GM21717 (cell line): ENCODE measurements around the gene ZDHHC21.
"Not testable (repeated sequence)": the region's sequence is repeated elsewhere in the genome, so short reads cannot be mapped to it uniquely, and the experiment has no call there.

Experiments
- ATAC-seq: cut with Tn5 transposase; IDR thresholded peaks from one replicate; pipeline ENCODE4 v1.9.1; 2021; ENCODE audit warnings: mild to moderate bottlenecking, moderate library complexity; ENCODE audit not compliant: unreplicated experiment

The ZDHHC21 gene

DNA sequence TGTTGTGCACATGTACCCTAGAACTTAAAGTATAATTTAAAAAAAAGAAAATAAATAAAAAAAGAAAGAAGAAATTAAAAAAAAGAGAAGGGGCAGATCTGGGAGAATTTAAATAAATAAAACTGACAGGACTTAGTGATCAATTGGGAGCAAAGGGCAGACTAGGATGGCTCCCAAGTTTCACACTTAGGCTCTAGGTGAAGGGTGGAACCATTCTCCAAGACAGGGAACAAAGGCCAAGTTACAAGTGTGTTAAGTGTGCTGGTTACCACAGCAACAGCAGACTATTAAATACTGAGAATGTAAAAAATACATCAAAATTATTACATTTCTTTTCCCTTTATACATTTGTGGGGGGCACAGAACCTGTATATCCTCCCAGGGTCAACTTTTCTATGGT, 7.1 kb downstream of the ZDHHC21 start:
- no peak for ATAC-seq

DNA sequence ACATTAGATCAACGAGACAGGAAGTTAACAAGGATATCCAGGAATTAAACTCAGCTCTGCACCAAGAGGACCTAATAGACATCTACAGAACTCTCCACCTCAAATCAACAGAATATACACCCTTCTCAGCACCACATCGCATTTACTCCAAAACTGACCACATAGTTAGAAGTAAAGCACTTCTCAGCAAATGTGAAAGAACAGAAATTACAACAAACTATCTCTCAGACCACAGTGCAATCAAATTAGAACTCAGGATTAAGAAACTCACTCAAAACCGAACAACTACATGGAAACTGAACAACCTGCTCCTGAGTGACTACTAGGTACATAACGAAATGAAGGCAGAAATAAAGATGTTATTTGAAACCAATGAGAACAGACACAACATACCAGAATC, 10.6 kb downstream of the ZDHHC21 start:
- ATAC-seq = not testable (repeated sequence)

DNA sequence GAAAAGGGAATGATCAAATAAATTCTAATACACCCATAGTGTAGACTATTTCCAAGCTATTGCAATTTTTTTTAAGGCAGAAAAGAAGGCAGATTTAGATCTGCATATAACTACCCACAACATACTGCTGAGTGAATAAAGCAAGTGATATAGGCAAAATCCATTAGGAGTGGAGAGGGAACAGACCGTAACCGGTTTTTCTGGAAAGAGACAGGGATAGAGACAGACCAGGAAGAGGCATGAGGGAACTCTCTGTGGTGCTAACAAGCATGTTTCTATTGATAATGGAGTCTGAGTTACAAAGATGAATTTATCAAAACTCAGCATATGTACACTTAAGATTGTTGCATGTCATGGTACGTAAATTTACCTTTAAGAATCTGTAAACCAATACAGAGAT, 14.5 kb downstream of the ZDHHC21 start:
- no peak for ATAC-seq

DNA sequence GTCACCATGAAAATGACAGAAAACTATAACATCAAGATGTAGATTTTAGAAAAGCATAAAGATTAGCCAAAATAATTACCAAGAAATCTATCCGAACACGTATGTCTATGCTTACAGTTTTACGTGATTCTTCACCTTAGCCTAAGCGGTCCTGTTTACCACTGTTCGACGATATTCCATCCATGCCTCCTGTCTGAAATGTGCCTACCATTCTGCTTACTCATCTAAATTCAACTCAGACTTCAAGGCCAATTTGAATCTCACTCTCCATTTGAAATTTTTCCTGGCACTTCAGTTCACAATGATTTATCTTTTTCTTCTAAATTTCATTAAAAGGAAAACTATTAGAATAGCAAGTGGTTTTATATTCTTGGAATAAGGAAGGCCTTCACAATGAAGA, 15.4 kb downstream of the ZDHHC21 start:
- ATAC-seq = no peak

DNA sequence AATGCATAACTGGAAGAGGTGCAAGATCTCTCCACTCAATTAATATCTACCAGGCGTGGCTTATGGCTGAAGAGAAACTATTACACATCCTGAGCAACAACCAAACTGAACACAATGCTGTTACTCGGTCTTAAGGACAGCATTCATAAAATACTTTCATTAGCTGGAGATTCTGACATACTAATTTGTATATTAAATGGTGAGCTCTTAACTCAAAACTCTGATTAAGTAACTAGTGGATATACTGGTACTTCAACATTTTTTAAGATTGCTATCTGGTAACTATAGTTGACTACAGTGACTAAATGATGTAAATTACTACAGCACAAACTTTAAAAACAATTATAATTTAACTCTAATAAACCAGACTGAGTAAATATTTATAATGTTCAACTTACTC, 15.8 kb downstream of the ZDHHC21 start:
- ATAC-seq = no peak

DNA sequence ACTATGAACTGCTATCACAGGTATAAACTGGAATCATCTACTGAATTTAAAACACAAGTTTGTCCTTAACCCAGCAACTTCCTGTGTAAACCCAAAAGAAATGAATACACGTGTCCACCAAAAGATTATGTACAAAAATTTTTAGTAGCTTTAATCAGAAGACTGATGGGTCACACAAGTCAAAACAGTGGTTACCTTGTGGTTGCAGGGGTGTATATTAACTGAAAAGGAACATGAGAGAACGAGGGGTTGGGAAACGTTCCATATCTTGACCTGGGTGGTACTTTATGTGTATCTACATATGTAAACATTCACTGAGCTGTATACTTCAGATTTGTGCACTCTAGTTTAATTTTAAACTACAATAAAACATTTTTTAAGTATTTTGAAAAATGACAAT, 18.6 kb downstream of the ZDHHC21 start:
- no peak for ATAC-seq

DNA sequence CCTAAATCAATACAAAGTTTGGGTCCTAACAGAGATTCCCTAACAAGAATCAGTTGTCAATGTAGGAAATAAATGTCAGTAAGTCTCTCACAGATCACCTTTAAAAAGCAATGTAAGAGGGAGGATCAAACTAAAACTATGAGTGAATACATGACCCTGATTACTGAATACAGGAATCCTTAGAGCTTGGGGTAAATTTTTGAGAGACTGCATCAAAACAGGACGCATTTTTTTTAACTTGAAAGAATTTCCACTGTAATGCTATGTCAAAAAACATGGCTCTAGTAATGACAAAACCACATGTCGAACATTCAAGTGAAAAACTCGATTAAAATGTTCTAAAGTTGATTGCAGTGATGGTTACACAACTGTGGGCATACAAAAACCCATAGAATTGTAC, 21.9 kb downstream of the ZDHHC21 start:
- ATAC-seq = no peak

DNA sequence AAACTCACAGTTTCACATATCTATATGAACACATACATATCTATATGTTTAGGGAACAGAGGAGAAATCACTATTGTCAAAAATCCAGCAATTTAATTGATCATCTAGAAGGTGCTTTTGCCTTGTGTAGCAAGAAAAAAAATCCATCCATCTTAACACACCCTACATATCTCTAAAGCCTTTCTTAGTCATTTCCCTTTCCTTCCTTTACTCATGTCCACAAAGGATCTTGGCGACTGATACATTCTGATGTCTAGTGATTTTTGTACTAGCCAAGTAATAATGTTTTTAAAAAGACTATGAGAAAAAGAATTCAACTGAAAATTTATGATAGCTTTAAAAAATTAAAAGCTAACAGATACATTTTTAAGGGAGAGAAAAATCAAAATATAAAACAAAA, 22.5 kb downstream of the ZDHHC21 start:
- ATAC-seq = no peak

DNA sequence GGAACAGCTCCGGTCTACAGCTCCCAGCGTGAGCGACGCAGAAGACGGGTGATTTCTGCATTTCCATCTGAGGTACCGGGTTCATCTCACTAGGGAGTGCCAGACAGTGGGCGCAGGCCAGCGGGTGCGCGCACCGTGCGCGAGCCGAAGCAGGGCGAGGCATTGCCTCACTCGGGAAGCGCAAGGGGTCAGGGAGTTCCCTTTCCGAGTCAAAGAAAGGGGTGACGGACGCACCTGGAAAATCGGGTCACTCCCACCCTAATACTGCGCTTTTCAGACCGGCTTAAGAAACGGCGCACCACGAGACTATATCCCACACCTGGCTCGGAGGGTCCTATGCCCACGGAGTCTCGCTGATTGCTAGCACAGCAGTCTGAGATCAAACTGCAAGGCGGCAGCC, 29.2 kb downstream of the ZDHHC21 start:
- not testable (repeated sequence) for ATAC-seq

DNA sequence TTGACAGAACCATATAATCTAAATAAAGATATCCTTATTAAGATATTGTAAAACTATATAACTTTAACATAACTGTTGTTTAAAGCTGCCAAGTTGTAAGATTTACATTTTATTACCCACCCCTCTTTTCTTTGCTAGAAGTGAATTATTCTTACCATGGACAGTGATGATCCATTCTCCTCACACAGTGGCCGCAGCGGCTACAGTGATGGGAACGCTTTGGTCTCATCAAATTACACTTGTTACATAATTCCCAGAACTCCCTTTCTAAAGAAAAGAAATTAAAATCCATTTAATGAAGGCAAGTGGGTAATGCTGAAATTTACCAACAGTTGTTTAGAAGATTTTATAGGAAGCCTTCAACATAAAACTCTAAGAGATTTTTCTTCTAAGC, 31.2 kb downstream of the ZDHHC21 start:
- no peak for ATAC-seq

DNA sequence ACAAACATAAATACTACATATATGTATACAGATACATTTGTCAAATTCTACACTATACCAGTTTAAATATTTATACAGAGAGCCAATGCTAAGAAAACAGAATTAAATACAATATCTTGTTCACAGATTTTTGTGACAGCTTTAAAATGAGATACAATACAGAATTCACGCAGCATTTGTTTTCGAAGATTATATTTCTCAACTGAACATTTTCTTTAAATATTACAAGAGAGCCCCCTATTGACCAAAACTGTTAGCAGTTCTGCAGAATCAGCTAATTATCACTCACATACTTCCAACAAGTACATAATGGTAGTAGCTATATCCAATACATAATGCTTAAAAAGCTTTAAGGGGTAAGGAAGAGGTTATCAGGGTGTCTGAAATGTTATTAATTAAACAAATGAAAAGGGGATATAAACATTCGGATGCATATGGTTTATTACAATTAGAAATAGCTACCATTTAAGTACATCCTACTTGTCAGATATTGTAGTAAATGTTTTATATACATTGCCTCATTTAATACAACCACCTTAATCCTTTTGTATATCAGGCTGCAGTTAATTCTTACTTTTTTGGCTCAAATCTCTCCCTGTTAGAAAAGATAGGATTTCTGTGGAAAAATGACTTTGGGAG, 31.7 kb downstream of the ZDHHC21 start:
- ATAC-seq = no peak

DNA sequence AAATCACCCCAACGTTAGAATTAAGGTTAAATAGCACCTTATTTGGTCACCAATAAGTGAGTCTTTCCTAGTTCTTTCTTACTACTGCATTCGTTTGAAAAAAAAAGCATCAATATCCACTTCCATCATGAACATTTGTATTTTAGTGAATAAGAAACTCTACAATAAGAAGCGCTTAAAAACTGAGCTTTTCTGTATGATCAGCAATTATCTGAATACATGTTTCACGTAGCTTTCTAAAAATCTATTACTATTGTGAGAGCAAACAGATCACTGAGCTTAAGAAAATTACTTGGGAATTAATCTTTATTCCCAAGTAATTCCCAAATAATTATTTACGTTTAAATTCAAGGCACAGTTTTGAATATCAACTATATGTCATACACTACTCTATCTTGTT, 32.5 kb downstream of the ZDHHC21 start:
- no peak for ATAC-seq

DNA sequence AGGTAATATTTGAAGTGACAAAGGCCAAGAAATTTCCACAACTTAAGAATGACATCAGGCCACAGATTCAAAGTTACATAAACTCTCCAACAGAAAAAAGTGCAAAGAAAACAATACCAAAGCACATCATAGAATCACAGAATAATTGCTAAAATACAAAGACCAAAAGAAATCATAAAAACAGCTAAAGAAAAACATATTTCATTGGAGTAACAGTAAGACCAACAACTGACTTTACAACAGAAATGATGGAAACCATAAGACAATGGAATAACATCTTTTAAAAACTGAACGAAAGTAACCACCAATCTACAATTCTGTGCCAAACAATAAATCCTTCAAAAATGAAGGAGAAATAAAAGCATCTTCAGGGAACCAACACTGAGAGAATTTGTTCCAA, 38.3 kb downstream of the ZDHHC21 start:
- ATAC-seq = no peak

DNA sequence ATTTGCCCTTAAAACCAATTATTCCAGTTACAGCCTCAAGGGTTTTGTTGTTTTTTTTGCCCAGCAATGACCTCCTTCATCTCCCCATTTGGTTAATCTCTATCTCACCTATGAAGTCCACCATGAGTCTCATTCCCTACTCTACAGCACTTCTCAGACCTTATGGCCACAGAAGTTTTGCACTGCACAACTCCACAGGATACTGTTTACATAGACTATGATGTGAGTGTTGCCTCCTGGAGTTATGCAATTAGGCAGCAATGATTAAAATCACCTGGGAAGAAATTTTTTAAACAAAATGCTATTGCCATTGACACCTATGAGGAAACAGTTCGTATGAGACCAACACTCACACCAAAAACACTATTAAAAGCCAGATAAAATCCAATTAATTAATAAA, 39.7 kb downstream of the ZDHHC21 start:
- ATAC-seq = no peak

DNA sequence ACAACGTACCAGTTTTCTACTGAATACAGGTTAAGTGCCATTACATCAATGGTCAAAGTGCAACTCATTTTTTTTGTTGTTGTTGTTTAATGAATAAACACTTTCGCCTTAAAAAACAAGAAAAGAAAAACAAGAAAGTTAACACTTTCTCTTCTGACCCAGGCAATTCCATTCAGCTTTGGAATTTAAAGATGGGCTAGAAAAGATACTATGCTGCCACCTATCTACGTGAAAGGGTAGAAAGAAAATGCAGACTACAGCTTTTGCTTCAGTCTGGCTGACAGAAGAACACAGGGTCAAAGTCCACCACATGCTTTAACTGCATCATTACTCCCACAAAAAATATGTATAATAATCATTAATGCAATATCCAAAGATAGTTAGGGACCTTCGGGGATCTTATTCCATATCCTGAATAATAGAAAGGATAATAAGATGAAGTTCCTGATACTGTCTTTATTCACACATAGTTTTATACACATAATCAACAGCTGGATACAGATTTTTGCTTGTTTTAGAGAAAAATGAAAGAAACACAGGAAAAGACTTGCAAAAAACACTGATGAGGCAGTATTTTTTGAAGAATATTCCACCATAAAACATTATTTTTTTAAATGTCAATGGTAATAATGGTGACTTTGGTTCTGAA, 40.4 kb downstream of the ZDHHC21 start:
- ATAC-seq = no peak

DNA sequence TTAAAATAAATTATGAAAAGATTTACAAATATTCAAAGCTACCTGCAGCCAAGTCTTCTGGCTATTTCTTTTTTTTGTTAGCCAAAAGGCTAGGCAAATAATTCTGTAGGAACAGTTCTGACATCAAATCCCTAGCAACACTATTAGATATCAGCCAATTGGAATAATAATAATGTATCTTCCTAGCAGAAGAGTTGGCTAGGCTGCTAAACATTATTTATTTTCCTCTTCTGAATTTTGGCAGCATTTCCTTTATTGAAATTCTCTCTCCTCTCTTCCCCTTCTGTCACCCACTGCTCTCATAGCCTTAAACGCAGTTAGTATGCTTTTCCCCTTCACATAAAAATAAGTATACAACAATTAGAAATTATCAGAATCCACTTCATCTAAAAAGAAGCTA, 42.6 kb downstream of the ZDHHC21 start:
- no peak for ATAC-seq

DNA sequence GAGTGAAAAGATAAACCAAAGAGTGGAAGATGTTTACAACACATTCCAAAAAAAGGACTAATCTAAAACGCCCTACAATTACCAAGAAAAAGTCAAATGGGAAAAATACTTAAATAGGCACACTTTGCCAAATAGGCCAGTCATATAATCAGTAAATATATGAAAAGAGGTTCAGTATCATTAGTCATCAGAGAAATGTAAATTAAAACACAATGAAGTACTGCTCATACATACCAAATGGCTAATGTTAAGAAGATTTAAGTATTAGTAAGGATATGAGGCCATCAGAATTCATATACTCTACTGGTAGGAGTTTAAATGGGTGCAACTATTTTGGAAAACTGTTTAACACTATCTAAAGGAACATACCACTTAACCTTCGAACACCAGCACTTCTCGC, 47.6 kb downstream of the ZDHHC21 start:
- ATAC-seq = no peak

DNA sequence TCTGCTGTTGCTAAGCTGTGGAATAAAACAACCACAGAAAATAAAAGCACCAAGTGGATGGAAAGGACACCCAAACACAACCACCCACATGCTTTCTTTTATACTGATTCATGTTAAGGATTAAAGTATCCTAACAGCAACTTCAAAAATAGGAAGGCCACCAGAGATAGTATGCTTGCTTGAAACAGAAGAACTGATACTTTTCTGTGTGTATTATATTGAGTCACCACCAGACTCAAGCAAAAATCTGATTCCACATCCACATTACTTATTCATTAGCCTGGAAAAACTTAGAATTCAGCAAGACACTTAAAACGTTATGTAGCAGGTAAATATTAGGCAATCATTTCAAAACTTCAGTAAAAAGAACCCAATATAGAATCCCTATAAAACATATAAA, 52.3 kb downstream of the ZDHHC21 start:
- ATAC-seq = no peak

DNA sequence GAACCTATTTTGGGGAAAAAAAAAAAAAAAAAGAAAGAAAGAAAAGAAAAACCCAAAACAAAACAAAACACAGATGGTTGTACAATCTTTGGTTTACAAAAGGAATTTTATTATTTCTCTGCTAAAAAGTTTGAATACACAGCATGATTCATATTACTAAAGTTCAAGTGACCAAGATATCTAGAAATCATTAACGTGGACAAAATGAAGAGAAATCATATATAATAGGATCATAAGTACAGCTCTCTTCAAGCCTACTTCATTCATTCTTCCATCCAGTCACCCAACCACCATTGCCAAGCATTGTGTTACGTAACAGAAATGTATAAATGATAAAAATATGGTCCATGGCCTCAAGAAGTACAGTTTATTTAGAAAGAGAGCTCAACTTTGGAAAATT, 52.9 kb downstream of the ZDHHC21 start:
- ATAC-seq = no peak

DNA sequence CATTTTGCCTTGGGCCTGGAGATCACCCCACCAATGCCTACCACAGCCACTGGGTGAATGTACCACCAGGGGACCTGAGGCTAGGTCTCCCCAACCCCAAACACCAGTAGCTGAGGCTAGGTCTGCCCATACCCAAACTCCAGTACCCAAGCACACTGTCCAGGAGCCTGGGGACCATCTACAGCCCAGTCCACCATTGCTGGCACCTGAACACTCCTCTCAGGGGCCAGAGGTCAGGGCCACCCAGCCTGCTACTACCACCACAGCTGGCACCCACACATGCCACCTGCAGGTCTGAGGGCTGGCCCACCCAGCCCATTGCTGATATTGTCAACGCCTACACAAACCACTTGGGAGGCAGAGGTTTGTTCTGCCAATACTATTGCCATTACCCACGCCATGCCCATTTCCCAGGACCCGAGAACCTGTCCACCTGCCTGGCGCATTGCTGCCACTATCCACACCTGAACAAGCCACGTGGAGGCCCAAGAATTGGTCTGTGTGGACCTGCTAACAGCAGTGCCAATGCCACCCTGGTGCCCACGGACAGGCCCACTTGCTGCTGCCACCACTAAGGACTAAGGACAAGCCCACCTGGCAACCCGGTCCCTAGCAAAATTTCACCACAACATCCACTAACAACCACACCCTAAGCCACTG, 59.2 kb downstream of the ZDHHC21 start:
- no peak for ATAC-seq

DNA sequence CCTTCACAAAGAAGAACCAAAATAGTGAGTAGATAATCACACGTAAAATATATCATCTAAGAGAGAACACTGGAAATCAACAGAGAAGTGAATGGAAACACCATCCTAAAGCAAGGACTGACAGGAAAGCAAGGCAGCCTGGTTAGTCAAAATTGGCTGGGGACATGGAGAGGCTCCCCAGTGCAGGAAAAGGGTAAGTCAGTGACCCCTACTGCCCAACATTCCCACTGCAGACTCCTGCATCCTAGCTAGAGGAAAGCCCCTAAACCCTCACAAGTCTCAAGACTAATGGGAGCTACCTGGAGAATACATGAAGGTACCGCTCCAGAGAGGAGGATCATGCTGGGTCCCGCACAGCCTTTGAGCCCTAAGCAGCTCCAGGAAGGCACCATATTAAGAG, 60.1 kb downstream of the ZDHHC21 start:
- no peak for ATAC-seq

DNA sequence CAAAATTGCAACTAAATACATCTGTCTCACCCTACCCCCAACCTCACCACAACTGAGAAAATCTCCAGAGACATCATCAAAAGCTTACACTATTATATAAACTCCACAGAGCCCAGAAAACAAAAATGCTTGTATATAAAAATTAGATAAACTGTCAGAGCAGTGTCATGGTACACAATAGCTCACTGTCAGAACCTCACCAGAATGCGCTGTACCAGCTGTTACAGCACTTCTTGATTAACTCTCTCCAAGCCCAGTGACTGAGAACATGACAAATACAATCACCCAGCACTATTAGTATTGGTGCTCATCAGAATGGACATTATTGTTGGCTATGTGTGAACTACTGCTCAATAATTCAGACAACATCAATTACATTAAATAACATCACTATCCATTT, 65.7 kb downstream of the ZDHHC21 start:
- no peak for ATAC-seq
